ENCODE data around the gene ALDH1A1.

Gene ALDH1A1

DNA sequence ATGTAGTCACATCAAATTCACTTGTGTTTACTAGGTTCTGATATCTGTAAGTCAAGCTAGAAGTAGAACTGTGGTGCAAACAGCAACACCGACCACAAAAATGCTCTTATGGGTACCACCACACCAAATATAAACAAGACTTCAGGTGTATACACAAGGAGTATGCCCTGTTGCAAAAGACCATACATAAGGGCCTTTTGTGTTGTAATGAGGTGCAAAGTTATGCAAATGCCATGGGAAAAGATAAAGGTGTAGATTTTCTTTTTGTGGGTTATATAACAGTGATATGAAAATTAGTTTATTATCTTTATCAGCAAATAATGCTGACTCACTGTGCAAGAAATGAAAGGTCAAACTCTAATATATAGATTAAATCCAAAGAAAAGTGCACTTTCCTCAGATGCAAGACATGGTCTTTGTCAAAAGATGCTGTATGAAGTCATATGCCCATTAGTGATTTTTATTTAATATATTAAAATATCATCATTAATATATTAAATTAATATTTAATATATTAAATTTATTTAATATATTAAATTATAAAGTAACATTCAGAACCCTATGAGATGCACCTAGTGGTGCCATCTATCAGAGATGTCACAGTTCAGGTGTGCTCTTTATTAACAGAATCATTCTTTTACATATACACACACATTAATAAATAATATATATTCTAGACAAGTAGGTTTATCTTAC, 26.7 kb upstream of the ALDH1A1 start:
- no peak for DNase-seq (ENCODE audit: low spot score)

DNA sequence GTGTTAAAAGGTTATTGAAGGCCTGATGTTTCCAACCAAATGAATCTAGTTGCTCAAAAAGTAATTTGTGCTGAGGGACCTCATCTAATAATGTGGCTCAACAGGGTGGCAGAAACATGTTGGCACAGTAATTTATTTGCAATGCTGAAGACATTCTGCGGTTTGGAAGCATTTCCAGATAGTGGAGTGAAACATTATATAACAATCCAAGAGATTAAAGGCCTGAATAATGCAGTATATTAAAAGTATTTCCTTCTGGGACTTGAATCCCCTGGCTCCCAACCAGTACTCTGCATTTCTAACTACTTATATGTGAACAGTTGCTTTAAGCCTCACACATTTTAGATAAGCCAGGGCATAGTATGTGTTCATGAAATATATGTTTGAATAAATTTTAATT, 25.9 kb upstream of the ALDH1A1 start:
- no peak for DNase-seq (ENCODE audit: low spot score)

DNA sequence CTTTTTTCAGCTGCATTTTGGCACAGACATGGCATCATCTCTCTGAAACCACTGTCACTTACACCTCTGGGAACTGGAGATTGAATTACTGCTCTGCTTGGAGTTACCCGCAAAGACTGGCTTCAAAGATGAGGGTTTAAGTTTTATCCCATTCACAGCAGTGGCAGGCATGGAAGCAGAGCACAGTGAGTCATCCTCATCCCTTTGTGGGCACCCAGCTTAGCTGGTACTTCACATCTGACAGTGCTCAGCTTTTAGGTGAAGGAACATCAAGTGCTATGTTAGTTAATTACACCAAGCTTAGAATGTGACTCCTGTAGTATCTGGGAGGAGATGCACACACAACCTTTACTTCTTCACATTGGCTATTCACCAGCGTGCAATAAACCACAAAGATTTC, 24.8 kb upstream of the ALDH1A1 start:
- DNase-seq (ENCODE audit: low spot score): no peak

DNA sequence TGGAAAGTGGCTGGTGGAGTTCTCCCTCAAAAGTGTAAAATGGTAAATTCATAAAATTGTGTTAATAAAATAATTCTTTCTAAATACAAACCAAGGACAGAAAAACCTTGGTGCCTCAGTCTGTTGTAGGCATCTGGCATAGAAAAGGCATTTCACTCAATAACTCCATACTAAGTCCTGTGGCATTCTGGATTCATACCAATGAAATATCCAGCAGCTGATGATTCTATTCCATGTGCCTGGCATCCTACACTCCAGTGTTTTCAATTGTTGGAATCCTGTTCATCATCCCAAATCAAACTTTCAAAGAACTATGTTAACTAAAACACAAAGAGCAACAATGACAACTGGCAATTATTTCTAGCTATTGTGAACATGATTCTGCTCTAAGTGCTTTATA, 21.6 kb upstream of the ALDH1A1 start:
- DNase-seq (ENCODE audit: low spot score): no peak

DNA sequence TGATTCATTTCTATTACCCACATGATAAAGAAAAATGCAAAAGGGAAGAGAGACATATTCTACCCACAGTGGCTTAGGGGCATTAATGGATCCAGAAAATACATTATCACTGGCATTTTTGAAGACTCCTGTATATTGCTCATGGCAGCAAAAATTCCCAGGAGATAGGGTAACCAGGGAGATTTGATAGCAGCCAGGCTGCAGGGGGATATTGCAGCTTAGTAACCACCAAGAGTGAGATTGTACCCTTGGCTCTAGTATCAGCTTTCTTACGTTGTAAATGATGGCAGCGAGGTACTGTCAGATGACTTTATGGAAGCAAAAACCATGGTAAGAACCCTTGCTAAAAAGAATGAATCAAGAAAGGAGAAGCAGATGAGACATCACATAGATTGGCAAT, 19.8 kb upstream of the ALDH1A1 start:
- DNase-seq (ENCODE audit: low spot score): no peak

DNA sequence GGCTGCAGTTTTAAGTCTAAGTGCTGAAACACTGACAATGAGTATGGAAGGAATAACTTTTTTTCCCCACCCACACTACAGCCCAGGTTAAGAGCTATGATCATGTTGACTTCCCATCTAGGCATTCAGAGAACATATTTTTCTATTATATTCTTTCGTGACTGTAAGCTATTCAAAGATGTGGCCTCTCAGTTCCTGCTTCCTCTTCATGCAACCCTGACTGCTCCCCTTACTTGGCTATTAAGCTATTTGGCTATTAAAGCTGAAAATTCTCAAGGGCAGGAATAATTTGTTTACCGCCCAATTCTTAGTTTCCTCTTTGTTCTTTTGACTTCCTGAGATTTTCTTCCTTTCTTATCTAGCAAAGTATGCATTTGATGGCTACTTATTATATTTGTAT, 18.6 kb upstream of the ALDH1A1 start:
- DNase-seq (ENCODE audit: low spot score): no peak

DNA sequence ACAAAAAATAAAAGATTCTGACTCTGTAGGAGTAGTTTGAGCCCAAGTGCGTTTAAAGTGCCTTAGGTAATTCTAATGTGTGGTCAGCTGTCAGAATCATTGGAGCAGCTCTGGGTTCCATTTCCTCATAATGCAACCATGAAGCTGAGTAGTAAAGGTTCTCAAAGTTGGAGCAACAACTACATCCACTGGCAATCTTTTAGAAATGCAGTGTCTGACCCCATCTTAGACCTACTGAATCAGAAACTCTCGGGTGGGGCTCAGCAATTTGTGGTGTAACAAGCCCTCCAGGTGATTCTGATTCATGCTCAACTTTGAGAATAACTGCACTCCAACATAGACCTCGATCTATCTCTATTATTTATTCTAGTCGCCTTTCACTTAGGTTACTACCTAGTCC, 7.6 kb upstream of the ALDH1A1 start:
- DNase-seq (ENCODE audit: low spot score): no peak

DNA sequence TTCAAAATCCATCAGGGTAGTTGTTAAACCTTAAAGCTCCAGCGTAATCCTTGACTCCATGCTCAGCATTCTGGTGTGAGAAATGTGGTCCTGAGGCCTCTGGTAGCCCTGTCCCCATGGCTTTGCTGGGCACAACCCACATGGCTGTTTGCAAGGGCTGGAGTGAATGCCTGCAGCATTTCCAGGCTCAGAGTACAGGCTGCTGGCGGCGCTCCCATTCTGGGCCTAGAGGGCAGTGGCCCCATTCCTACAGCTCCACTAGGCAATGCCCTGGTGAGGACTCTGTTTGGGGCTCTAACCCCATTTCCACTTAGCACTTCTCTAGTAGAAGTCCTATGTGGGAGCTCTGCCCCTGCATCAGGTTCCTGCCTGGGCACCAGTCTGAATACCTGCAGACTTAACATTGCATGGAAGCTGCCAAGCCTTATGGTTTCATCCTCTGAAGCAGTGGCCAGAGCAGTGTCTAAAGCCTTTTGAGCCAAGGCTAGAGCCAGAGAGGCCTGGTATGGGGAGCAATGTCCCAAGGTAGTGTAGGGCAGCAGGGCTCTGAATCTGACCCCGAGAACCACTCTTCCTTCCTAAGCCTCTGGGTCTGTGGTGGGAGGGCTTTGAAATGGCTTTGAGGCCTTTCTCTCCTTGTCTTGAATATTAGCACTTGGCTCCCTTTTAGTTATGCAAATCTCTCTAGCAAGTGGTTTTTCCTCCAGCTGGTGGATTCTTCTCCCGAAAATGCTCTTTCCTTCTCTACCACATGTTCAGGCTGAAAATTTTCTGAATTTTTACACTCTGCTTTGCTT, 5.8 kb upstream of the ALDH1A1 start:
- DNase-seq (ENCODE audit: low spot score): no peak

DNA sequence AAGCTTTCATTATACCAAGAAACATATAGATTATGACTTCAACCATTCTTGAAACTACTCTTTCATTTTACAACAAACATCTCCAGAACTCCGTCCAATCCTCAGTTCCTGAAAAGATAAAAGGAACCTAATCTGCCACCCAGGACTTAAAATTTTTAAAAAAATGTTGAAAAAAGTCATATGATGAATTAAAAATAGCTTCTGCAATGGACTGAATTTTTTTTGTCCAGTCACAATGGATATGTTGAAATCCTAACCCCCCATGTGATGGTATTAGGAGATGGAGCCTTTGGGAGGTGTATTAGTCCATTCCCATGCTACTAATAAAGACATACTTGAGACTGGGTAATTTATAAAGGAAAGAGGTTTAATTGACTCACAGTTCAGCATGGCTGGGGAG, 2.7 kb upstream of the ALDH1A1 start:
- DNase-seq (ENCODE audit: low spot score): no peak

DNA sequence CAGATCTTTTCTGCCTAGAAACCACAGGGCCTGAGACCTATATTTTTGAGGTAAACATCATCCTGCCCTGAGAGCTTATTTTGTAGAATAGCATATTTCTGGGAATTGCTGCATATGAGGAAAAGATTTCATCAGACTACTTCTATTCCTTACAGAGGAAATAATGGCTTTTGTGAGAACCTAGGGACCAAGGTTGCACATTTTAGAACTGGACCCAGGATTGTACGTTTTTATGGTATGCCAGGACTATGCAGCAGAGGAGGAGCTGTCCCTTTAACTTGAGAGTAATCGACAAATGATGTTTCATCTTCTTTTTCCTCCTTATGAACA, 2.2 kb upstream of the ALDH1A1 start:
- no peak for DNase-seq (ENCODE audit: low spot score)

DNA sequence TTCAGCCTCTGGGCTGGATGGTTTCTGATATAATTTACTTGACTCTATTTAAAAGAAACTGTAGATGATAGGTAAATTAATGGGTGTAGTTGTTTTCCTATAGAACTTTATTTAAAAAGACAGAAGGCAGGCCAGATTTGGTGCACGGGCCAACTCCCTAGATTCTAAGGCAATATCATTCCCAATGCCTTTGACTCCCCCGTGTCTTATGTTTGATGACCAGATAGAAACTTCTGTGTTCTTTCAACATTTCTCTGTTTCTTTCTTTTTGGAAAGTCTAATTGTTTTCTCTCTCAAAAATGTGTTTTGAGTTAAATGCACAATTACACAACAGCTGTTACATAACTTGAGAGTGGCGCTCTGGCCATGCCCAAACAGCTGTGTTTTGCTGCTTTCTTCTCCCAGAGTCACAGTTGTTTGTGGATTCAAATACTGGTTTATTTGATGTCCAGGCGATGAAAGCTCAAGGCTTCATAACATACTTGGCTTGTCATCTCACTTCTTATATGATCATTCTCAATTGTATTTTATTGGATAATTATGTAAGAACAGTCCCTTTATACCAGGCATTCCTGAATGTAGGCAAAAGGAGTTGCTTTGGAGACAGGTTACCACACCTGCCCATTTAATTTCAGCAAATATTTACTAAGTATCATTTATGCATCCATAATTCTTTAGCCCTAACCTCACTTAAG, 1.7 kb upstream of the ALDH1A1 start:
- no peak for DNase-seq (ENCODE audit: low spot score)

DNA sequence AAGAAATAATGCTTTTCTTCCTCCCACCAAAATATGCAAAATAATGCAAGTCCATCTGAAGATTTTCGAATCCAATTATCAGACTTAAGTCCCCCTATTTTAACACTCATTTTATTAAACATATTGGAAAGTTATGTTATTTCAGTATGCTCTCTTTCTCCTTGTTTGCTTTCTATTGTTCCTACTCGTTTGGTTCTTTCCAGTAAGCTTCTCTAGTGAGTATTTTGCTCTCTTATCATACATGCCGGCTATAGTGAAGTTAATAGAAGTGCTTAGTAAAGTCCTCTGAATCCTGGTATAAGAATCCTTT, 517 bp downstream of the ALDH1A1 start:
- DNase-seq (ENCODE audit: low spot score): no peak

DNA sequence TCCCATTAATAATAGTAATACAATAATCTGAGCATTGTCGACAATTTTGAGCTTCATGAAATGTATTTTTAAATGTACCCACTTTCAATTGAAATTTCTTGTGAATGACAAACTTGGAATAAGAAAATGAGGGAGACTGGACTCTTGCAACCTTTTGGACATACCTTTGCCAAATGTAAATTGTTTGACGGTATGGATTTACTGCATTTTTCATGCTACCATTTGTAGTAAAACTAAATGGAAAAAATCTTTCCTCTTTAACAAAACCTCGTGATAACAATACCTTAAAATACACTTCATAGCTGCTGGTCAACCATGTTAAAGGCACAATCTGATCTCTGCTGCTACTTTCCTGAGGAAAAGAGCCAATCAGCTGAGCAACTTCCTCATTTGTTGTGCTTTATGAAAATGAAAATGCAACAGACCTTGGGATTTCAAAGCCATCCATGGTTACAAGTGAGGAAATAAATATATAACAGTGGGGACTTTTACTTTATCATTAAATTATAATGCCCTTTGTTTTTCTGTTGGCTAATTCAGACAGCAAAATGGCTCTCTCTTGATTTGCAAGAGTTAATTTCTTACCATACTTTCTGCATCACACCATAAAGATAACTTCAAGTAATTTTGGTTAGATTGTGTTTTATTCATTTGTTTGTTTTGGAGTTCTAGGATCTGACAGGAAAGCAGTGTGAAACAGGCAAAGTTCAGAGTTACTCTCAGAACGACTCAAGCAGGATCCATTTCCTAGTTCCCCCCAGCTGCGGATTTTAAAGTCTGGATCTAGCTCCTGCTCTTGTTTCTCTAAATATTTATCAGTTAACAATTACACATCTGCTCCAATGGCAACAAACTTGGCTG, 1.1 kb downstream of the ALDH1A1 start:
- no peak for DNase-seq (ENCODE audit: low spot score)

DNA sequence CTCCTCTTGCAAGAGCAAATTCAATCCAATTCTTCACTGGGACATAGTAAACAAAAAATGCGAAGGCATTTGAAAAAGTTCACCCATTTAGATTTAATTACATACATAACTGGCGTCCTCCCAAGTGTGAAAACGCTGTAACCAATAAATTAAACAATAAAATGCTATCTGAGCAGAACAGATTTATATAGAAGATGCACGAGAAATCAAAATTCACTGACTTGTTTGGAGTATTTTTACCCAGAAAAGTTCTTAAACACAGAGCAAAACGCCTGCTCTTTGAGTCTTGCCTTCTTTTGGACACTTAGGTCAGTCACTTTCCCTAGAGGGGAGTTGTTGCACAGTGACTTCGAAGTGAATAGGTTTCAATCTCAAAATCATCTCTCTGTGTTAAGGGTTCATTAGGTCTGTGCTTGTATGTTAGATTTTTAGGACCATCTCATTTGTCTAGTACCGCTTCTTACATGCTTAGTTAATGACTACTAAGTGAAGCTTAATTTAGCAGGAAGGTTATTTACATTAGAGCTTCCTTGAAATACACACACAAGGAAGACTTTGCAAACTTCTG, 1.9 kb downstream of the ALDH1A1 start:
- no peak for DNase-seq (ENCODE audit: low spot score)

DNA sequence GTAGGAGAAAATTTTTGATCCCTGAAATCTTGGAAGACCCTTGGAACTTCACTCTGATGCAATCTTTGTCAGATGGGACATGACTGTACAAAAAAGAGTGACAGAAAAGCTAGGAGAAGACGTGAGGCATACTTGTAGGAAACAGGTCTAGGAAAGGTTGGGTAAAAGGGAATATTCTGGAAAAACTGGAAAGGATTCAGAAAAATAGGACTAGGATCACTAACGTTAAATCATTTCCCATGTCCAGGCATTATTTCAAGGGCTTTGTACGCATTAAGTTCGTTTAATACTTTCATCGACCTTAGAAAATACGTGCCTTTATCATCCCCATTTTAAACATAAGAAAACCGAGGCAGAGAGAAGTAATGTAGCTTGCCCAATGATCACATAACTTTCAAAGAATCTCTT, 2.9 kb downstream of the ALDH1A1 start:
- no peak for DNase-seq (ENCODE audit: low spot score)

DNA sequence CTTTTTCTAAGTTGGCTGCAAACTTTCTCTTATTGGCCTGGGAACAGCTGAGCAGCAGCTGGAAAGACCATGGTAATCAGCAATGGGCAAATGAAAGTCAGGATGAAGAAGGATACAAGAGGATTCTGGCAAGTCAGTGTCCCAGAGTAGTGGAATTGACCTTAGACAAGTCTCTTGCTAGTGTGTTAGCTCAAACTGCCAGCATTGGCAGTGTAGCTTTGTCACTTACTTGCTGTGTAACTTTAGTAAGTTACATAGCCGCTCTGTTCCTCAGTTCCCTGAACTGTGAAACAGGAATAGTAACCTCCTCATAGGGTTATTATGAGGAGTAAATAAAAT, 3.6 kb downstream of the ALDH1A1 start:
- no peak for DNase-seq (ENCODE audit: low spot score)

DNA sequence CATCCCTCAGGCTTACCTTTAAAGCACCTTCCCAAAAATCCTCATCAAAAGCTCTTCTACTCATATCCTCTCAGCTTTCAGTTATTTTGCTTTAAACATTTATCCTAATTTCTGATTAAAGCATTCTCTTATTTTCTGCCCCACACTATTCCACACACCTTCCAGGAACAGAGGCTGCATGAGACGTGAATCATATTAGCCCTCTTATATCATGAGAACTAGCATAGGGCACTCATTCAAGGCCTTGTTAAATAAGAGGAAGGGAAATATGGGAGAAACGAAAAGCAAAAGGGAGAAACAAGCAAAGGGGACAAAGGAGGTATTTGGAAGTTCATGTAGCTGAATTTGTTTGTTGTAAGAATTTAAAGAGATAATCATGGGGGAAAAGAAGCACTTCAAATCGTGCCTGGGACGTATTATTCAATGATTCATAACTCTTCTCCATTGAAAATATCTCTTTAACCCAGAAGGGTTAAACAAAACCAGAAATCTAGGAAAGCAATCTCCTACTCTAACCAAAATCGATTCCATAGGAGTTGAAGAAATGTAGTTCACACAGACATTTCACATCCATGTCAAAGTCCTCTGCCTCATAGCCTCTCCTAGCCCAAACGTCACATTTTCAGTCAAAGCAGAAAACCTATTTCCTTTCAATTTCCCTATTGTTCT, 4.1 kb downstream of the ALDH1A1 start:
- no peak for DNase-seq (ENCODE audit: low spot score)

DNA sequence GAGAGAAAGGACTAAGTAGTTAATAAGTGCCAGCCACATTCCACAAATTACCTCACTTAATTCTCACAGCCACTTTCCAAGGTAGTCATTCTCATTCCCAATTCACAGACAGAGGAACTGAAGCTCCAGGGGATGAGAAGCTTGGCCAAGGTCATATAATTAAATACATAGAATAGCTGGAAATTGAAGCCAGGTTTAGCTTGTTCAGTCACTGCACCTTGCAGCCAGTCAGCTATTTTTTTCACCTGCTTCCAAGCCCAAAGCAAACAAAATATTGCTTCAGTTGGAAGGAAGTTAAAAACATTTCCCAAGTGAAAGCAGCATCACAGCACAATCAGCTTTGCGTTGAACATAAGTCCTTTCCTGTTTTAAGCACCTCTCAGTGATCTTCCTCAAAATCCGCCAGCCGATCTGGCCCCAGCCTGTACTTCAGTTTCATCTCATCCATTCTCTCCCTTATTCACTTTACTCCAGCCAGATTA, 4.8 kb downstream of the ALDH1A1 start:
- no peak for DNase-seq (ENCODE audit: low spot score)

DNA sequence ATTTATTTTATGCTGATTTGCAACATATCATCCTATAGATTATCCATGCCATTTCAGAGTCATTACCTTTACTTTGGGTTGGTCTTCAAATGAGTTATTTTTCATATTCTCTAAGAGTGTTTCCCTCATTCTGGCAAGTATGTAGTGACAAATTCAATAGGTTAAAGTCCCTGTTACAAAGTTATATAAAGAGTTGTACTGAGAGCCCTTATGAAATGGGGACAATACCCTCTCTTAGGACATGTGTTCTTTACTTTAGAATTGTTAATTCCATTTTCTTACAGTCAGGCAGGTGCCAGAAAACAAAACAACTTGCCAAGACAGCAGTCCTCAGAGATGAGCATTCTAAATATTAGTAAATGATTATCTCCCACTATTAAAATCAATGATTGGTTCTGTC, 6.0 kb downstream of the ALDH1A1 start:
- DNase-seq (ENCODE audit: low spot score): no peak

DNA sequence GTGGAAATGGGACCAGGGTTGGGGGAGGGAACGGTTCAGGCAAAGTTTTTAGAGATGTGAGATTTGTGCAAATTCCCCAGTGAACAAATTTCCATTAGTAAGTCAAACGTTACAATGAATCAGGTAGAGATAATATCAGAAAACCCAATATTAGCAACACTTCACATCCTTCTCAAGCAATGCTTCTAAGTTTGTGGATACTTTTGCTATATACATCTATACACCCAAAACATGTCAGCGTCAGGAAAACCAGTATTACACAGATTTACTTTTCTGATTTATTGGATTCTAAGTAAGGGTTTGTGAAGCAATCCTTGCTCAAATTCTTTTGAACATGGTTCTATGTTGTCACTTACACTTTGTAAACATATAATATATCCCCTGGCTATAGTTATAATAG, 6.5 kb downstream of the ALDH1A1 start:
- DNase-seq (ENCODE audit: low spot score): no peak

DNA sequence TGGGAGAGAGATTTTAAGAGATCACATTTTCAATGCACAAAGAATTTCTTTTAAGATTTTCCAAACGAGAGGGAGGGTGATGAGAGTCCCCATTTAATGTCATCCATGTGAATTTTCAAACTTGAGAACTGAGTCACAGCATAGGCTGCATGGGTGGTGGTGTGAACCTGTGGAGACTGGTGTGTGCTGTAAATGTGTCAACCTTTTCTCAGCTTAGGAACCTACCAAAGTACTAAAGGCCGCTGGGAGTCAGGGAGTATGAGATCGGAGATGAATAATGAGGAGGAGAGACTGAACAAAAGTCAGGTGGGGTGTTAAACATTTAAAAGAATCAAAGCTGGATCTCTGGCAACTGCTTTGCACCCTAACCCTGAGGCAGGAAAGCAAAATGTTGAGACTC, 7.5 kb downstream of the ALDH1A1 start:
- DNase-seq (ENCODE audit: low spot score): no peak

Measured in hematopoietic multipotent progenitor cell treated with erythropoietin and hydrocortisone succinate and interleukin-3 and kit ligand, for 17 days (in vitro differentiated cells).